Mammary epithelial cell (primary cell): Measurements from ENCODE around the gene DBH.

ENCODE experiments used
- CTCF ChIP-seq, 2 donors: IDR thresholded peaks in 1 of 2; conservative IDR thresholded peaks in 1 of 2; 2 replicates each; pipeline ENCODE4 v1.5.1; 2011 to 2012; ENCODE audit warnings: inconsistent platforms in 2 of 2, low read length in 2 of 2, mild to moderate bottlenecking in 2 of 2, control low read depth in 1 of 2, low read depth in 1 of 2; ENCODE audit not compliant: insufficient read depth in 1 of 2; ENCODE audit errors: extremely low read depth in 1 of 2
- EZH2 ChIP-seq: IDR thresholded peaks from 2 replicates; pipeline ENCODE4 v1.6.1; 2012; ENCODE audit warnings: low read length, inconsistent platforms, borderline replicate concordance

GRCh38 chr9:133667759-133668450, 31.7 kb downstream of the DBH start:
- TF ChIP-seq CTCF (conservative IDR thresholded peaks at IDR 0.05 in 1 of 2, IDR thresholded peaks at IDR 0.05 in 1 of 2; ENCODE audit: extremely low read depth in 1 of 2, insufficient read depth in 1 of 2, low read depth in 1 of 2, low read length in 2 of 2) (no peak), EZH2 (no peak)
